GM18507 (cell line): Measurements from ENCODE around the gene EZR.

Experiments
- DNase-seq: peaks from one replicate; pipeline ENCODE4 v3.0.0; 2011; ENCODE audit warnings: low read depth; ENCODE audit not compliant: insufficient read length; ENCODE audit errors: extremely low spot score
- FAIRE-seq: peaks from 2 replicates; lab custom pipeline; 2011; peaks lifted over from hg19 to GRCh38; lab: Jason Lieb, UNC

EZR gene

DNA sequence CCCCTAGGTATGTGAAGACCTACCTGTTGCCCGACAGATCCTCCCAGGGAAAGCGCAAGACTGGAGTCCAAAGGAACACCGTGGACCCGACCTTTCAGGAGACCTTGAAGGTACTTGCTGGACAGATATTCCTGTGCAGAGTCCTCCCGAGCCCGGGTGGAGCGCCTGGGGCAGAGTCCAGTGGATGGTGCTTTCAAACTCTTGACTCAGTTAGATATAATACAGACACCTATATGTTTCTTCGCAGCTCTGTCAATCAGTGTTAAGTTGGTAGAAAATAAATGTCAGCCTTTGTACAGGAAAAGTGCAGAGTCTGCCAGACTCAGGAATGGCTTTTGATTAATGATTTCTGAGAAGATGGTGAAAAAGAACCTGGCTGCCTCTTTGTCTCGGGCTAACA lies 67.2 kb downstream of the EZR start:
- FAIRE-seq (no peak), DNase-seq (no peak)

DNA sequence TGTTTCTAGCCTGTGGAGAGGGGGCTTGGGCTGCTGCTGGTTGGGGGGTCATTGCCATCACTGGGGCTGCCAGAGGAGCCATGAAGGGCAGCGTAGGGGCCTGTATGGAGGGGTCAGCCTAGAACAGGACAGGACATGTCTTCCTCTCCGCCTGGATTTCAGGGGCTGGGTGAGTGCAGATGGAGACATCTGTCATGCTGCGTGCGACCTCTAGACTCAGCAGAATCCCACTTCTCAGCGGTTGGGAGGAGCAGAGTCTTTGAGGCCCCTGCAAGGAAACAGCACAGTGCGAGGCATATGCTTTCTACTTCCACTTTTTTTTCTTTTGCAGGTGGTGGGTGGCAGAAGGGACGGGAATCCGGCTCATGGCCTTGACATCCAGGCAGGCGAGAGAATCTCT lies 67.9 kb downstream of the EZR start:
- DNase-seq (no peak), FAIRE-seq (no peak)

DNA sequence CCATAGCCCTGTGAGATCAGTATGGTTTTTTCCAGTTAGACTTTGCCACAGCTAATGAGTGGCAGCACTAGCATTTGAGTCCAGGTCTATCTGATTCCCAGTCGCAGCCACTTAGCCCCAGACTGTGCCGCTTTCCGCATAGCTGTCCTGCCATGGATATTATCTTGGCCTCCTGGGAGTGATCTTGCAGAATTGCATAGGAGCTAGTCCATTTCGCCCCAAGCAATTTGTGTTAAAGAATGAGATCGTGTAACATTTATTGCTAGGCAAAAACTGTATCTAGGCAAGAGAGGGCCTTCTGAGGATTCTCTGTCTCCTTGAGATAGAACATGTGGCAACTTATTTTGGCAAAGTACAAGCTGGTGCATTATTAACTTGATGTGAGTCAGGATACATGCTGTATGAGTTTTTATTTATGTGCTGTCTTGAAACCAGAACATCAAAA lies 74.2 kb downstream of the EZR start:
- no peak for FAIRE-seq
- DNase-seq = no peak

DNA sequence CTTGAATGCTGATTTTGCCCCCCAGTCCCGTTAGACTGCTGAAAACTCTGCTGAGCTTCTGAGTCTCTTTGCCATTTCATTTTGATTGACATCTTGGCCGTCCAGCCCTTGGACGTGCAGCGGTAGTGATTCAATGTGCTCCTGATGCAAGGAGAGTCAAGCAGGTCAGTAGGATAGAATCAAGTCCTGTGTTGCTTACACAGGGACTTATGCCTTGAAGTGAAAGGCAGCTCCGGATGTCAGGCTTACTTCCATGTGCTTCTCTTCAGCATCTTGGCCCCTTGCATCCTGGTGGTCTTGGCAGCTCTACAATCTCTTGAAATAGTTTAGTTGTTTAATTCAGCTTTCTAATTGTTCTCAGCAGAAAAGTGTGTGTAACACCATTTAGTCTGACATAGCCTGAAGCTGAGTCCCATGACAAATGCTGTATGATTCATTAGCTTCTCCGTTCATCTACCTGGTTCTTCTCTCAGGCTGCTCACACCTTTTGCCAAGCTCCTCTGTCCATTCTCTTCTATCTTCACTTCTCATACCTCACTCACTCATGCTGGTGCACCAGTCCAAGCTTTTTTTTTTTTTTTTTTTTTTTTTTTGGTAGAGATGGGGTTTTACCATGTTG lies 76.0 kb downstream of the EZR start:
- no peak for DNase-seq
- FAIRE-seq = no peak

GRCh38 chr6:158739673-158740072 lies 79.5 kb downstream of the EZR start:
- DNase-seq (no peak), FAIRE-seq (no peak)

- FAIRE-seq (no peak), DNase-seq (no peak)
These were observed 81.2 kb downstream of the EZR start for GRCh38 chr6:158737710-158738615.

DNA sequence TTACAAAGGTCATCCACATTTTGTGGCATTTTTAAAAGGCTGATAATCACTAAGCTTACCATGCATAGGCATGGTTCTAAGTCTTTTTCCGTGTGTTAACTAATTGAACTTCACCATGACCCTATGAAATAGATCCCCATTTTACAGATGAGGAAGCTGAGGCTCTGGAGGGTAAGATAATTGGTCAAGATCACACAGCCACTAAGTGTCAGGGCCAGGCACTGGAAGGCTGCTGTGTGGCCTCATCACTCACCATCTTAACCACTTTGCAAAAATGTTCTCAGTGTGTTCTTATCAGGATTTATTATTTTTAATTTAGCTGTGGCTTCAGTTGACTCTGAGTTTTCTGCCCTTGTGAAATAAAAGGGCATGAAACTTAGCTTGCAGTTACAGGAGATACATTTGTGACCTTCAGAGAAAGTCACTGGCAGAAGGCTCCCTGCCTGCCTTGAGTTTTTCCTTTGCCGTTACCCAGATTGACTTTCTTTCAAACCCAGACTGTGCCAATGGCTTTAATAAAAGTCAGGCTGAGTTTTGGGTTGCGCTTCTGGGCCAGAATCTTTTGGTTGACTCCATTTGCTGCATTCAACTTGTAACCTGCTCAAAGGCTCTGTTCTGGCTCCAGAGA lies 82.0 kb downstream of the EZR start:
- DNase-seq = no peak
- no peak for FAIRE-seq

- DNase-seq (no peak), FAIRE-seq (no peak)
These were observed 84.2 kb downstream of the EZR start for GRCh38 chr6:158735009-158735408.

DNA sequence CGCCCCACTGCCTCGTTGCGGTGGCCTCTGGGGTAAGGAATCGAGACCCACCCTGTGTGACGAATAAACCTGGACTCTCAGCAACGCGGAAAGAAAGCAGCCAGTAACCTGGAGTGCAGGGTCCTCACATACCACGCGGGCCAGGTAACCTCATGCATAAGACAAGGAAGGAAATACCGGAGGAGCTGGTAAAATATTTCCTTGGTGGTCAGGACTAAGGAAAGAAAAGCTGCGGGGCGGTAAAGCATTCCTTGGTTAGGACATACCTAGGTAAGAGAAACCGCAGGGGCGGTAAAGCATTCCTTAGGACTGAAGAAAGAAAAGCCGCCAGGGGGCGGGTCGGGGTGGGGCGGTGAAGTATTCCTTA lies 88.6 kb downstream of the EZR start:
- FAIRE-seq (no peak), DNase-seq (no peak)

DNA sequence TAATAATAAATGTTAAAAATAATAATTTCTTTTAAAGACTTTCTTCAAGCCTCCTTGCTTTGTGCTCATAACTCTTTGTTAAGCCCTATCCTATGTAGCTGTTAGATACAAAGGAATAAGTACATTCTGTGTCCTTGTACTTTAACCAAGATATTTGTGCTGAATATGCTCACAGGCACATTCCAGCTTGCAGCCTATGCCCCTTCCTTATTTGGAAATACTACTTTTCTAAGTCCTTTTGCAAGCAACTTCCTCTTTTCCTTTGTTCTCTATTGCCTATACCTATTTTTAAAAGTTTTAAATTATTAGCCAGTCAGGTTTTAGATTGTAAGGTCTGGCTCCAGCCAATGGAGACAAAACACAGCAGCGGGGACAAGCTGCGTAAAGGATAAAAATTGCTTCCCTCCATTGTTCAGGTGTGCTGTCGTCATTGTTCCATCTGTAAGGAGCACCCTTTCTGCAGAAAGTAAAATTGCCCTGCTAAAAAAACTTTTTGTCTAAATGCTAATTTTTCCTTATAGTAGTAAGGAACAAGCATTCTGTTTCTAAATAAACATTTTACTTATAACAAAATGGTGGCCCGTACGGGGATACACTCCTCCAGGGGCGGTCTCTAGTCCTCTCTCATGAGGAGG lies 89.1 kb downstream of the EZR start:
- FAIRE-seq (no peak), DNase-seq (no peak)

DNA sequence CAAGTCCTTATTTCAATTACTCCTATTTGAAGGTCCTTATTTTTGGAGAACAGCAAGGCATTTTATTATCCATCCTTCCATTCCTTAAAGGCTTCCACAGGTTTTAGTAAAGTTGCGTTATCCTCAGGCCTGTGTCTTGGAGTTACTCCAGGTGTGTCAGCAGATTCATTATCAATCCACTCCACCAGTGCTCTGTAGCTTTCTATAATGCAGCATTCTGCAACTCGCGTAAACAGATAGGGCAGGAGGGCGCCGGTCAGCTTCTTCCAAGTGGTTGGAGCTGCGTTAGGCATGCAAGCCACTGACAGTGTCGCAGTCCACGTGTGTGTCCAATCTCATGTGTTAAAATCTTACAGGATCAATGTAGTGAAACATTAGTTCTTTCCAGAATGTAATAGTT lies 93.5 kb downstream of the EZR start:
- no peak for FAIRE-seq
- no peak for DNase-seq

DNA sequence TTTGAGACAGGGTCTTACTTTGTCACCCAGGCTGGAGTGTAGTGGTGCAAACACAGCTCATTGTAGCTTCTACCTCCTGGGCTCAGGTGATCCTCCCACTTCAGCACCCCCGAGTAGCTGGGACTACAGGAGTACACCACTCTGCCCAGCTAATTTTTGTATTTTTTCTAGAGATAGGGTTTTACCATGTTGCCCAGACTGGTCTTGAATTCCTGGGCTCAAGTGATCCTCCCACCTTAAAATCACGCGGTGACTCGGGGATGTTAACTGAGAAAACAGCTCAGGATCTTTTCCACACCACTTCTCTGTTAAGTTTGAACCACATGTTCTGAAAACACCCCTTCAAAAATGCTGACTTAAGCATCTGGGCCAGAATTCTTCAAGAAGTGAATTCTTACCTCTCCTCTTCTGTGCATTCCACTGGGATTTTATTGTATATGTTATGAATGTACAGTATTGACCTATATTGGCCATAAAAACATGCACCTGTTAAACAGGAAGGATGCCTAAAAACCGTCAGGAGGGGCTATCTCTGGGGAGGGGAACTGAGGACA lies 96.9 kb downstream of the EZR start:
- DNase-seq (no peak), FAIRE-seq (no peak)

GRCh38 chr6:158718461-158719046 lies 100.6 kb downstream of the EZR start:
- DNase-seq = no peak
- FAIRE-seq = no peak

DNA sequence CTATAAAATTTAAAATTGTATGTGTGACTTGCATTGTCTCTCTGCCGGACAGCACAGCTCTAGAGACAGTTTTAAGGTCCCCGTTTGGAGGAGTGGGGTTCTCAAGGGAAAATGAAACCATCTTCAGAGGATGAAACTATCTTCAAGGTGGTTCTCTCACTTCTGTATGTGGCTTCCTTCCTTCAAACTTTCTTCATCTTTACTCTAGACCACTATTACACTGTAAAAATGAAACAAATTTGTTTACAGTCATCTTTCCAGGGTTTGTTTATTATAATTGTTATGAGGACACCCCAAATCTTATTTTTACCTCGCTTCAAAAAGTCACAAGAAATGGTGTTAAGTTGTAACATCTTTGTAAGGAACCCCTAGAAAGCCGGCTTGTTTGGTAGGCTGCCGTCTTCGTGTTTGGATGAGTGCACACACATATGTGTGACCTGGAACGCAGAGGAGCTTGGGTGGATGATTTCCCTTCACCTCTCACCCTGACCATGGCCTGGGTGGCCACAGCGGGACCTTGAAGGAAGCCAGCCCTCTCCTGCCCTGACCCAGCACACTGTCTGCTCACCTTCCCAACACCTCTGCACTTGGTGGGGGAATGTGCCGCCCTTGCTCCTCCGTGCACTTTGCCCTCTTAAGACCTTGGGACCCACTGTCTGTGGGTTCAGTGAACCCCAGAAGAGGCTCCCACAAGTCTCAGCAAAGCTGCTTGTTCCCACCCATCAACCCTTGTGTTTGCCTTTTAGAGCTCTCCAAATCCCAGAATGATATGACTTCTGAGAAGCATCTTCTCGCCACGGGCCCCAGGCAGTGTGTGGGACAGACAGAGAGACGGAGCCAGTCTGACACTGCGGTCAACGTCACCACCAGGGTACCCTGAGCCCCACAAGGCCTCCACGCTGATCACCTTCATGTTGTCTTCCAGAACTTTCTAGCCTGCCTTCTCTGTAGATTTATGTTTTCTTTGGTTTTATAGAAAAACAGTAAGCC lies 101.5 kb downstream of the EZR start:
- FAIRE-seq (peak; percentile 92), DNase-seq (peak; percentile 47)
